HepG2 (cell line): ENCODE measurements around the gene PPP1R3F. TPM values are rescaled to one million over a fixed set of nuclear protein-coding genes. Genes with fewer than 3 reads are reported as not detected.

Source experiments
- ATAC-seq: fragments of 200-7000 bp; cut with Tn5 transposase; 3 replicates; pipeline ENCODE4 v1.9.1; 2020; ENCODE audit warnings: mild to moderate bottlenecking, moderate library complexity
- BruUV-seq: library from RNA; stranded (reverse); fragments of 400-500 nt; replicated peaks from 2 replicates; lab custom pipeline; 2021; lab: Mats Ljungman, UMichigan
- CTCF ChIA-PET: fragments of 300-600 bp; formaldehyde crosslinking; extraction: SDS; loops from one replicate; lab custom pipeline; 2021; ENCODE audit warnings: low total read pairs, inconsistent platforms, low intra/inter-chr PET ratio; lab: Yijun Ruan, JAX
- POLR2A ChIA-PET: fragments of 350-600 bp; sonication (Branson Sonifier 250); formaldehyde crosslinking; loops from one replicate; lab custom pipeline; 2020; ENCODE audit warnings: antibody characterized with exemption, inconsistent platforms; lab: Yijun Ruan, JAX
- DNase-seq: peaks from one replicate; pipeline ENCODE4 v3.0.0-alpha.2; 2015; ENCODE audit warnings: low spot score
- FAIRE-seq: peaks from 3 replicates; lab custom pipeline; 2011; peaks lifted over from hg19 to GRCh38; lab: Jason Lieb, UNC
- H2AFZ ChIP-seq: one replicate; pipeline ENCODE4 v1.6.1; 2011; ENCODE audit warnings: low read length, inconsistent platforms
- H3K27ac ChIP-seq: fragments of 300-600 bp; 3 replicates; pipeline ENCODE4 v1.8.0; 2011; ENCODE audit warnings: mixed run types, mild to moderate bottlenecking, mixed read lengths, low read length, inconsistent platforms; ENCODE audit not compliant: insufficient read depth; ENCODE audit errors: extremely low read length
- H3K27me3 ChIP-seq, 2 experiments: fragments of 200-600 bp in 1 of 2; 2 replicates in 1 of 2; 3 replicates in 1 of 2; pipeline versions ENCODE4 v1.6.0 to v1.8.0; 2011; ENCODE audit warnings: low read length in 2 of 2, mild to moderate bottlenecking in 2 of 2, moderate library complexity in 2 of 2, inconsistent platforms in 1 of 2; ENCODE audit not compliant: insufficient read depth in 2 of 2, control insufficient read depth in 1 of 2
- H3K36me3 ChIP-seq, 2 experiments: fragments of 200-600 bp in 1 of 2; replicated peaks in 1 of 2; 2 replicates in 1 of 2; 3 replicates in 1 of 2; pipeline versions ENCODE4 v1.5.1 to v1.8.0; 2011; ENCODE audit warnings: low read length in 2 of 2, inconsistent platforms in 1 of 2; ENCODE audit not compliant: insufficient read depth in 2 of 2, control insufficient read depth in 1 of 2
- H3K4me1 ChIP-seq: 2 replicates; pipeline ENCODE4 v1.5.1; 2012; ENCODE audit warnings: low read length, inconsistent platforms; ENCODE audit not compliant: insufficient read depth
- H3K4me2 ChIP-seq: 2 replicates; pipeline ENCODE4 v1.6.0; 2011; ENCODE audit warnings: low read depth, low read length, inconsistent platforms
- H3K4me3 ChIP-seq, 3 experiments: fragments of 200-600 bp in 1 of 3; sonication (generic), shearing (Covaris generic) in 1 of 3; replicated peaks in 1 of 3; 2 replicates each; pipeline ENCODE4 v1.5.1; 2011 to 2016; ENCODE audit warnings: low read length in 3 of 3, inconsistent platforms in 2 of 3, low read depth in 2 of 3, mild to moderate bottlenecking in 2 of 3, control low read depth in 1 of 3, mixed read lengths in 1 of 3; ENCODE audit not compliant: insufficient read depth in 1 of 3
- H3K79me2 ChIP-seq: one replicate; pipeline ENCODE4 v1.6.1; 2011; ENCODE audit warnings: low read length, inconsistent platforms; ENCODE audit not compliant: insufficient read depth
- H3K9ac ChIP-seq: 2 replicates; pipeline ENCODE4 v1.6.0; 2011; ENCODE audit warnings: mild to moderate bottlenecking, low read depth, low read length, inconsistent platforms; ENCODE audit not compliant: insufficient read depth
- H3K9me3 ChIP-seq: 2 replicates; pipeline ENCODE4 v1.5.1; 2012; ENCODE audit warnings: mild to moderate bottlenecking, low read length
- H4K20me1 ChIP-seq: 2 replicates; pipeline ENCODE4 v1.6.0; 2011; ENCODE audit warnings: inconsistent platforms, mild to moderate bottlenecking, low read length, moderate library complexity; ENCODE audit not compliant: insufficient read depth
- ARID4A ChIP-seq: sonication (generic); formaldehyde crosslinking; IDR thresholded peaks from 2 replicates; pipeline ENCODE4 v1.5.0; 2020; ENCODE audit warnings: mild to moderate bottlenecking, missing genetic modification reagents, borderline replicate concordance
- GFI1 ChIP-seq: sonication (generic); formaldehyde crosslinking; IDR thresholded peaks from 2 replicates; pipeline ENCODE4 v1.5.0; 2020; ENCODE audit warnings: missing genetic modification reagents, mild to moderate bottlenecking, borderline replicate concordance
- GLI4 ChIP-seq: sonication (generic); formaldehyde crosslinking; IDR thresholded peaks from 2 replicates; pipeline ENCODE4 v1.5.1; 2020; ENCODE audit warnings: missing genetic modification reagents, mild to moderate bottlenecking, moderate library complexity, borderline replicate concordance
- KLF6 ChIP-seq: IDR thresholded peaks from 2 replicates; pipeline ENCODE4 v1.8.0; 2016; ENCODE audit warnings: missing biosample characterization, missing genetic modification reagents
- NFYB ChIP-seq: sonication (generic); formaldehyde crosslinking; IDR thresholded peaks from 2 replicates; pipeline ENCODE4 v1.4.0; 2020; ENCODE audit warnings: missing genetic modification reagents
- ONECUT2 ChIP-seq: sonication (generic); formaldehyde crosslinking; IDR thresholded peaks from 2 replicates; pipeline ENCODE4 v1.4.0; 2020; ENCODE audit warnings: missing genetic modification reagents
- PRMT3 ChIP-seq: sonication (generic); formaldehyde crosslinking; IDR thresholded peaks from 2 replicates; pipeline ENCODE4 v1.8.1; 2022; ENCODE audit warnings: low read depth, mild to moderate bottlenecking, moderate library complexity, missing genetic modification reagents, borderline replicate concordance
- SOX5 ChIP-seq: IDR thresholded peaks from 2 replicates; pipeline ENCODE4 v1.6.1; 2016; ENCODE audit warnings: borderline replicate concordance
- TEAD3 ChIP-seq: optimal IDR thresholded peaks from 2 replicates; pipeline ENCODE3; 2016; ENCODE audit warnings: borderline replicate concordance
- TOE1 ChIP-seq: sonication (generic); formaldehyde crosslinking; IDR thresholded peaks from 2 replicates; pipeline ENCODE4 v1.4.0; 2020; ENCODE audit warnings: mild to moderate bottlenecking, missing genetic modification reagents
- U2AF2 ChIP-seq: fragments of 200-400 bp; formaldehyde crosslinking; IDR thresholded peaks from 2 replicates; pipeline ENCODE4 v1.6.1; 2017; ENCODE audit warnings: low read depth, mild to moderate bottlenecking, low read length
- ZNF264 ChIP-seq: sonication (generic); formaldehyde crosslinking; IDR thresholded peaks from 2 replicates; pipeline ENCODE4 v1.4.0; 2020; ENCODE audit warnings: missing genetic modification reagents
- WGBS: methylation state at CpG from one replicate; pipeline ENCODE4 v1.1.6; 2017; ENCODE audit warnings: low lambda C conversion rate; 5-methylcytosine and 5-hydroxymethylcytosine counted together
- in situ Hi-C: cut with HindIII; loops from 2 replicates; pipeline ENCODE4 v1.10.0; 2017; ENCODE audit warnings: low pct_unique_long_range_greater_than_20kb; ENCODE audit not compliant: extremely low pct_ligation_motif_present
- intact Hi-C: fragments of 100-400 bp; cut with micrococcal nuclease; formaldehyde crosslinking; loops from one replicate; pipeline ENCODE4 v1.10.0; 2022; ENCODE audit not compliant: unreplicated experiment
- polyA plus RNA-seq, 8 experiments: library from polyadenylated mRNA; depleted of rRNA in 3 of 8; stranded (reverse) in 7 of 8; unstranded in 1 of 8; fragments of >200 nt; fragmentation: Illumina TruSeq in 4 of 8; extraction: Trizol in 4 of 8; gene quantifications; 2 replicates each; pipeline versions ENCODE4 v1.2.1 to v1.2.3, GENCODE V29; 2011 to 2016; ENCODE audit warnings: low read depth in 4 of 8, missing spikeins in 1 of 8, mixed read lengths in 1 of 8; ENCODE audit not compliant: insufficient read depth in 1 of 8
- total RNA-seq, 5 experiments: library from RNA; depleted of rRNA; stranded (reverse); fragments of >200 nt; fragmentation: Illumina TruSeq; extraction: Trizol; gene quantifications; 2 replicates each; pipeline ENCODE4 v1.2.3, GENCODE V29; 2016; ENCODE audit warnings: low read depth in 1 of 5
- TF ChIP-seq, protein P1 (sequence below): sonication (generic); formaldehyde crosslinking; IDR thresholded peaks from 2 replicates; pipeline ENCODE4 v1.5.0; 2020; ENCODE audit warnings: mild to moderate bottlenecking, missing genetic modification reagents, moderate library complexity
- TF ChIP-seq, protein P2 (sequence below): sonication (generic); formaldehyde crosslinking; IDR thresholded peaks from 2 replicates; pipeline ENCODE4 v1.4.0; 2020; ENCODE audit warnings: missing genetic modification reagents; ENCODE audit errors: not compliant biosample characterization

The PPP1R3F gene
- total and polyA plus RNA-seq, 2 of the 13 experiments (the other 11 are each of a cell fraction or from before 2014, with no cell fraction given) = 0.82 to 0.84 TPM

DNA sequence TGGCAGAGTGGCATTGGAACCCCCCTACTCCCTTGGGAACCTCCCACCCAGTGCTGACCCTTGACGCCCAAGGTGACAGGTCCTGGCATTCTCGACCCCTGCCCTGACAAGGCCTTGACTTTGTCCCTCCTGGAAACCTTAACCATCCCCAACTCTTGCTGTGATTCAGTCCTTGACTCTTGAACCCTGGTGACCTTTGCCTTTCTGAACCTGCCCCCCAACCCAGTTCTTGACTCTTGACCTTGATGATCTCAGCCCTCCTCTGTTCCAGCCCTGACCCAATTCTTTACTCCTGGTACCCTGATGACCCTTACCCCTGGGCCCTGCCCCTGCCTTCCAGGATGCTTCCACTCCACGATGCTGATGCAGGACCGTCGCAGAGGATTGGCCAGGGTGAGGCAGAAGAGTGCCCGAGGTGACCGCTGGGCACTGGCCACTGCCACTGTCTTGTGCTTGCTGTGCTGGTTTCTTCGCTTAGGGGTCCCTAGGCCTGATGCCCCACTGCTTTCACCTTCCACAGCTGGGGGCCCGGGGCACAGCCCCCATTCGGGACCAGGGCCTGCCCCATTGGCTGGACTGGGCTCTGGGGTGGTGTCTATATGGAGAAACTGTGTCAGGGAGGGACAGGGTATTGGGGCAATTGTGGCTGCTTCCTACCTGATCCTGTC, 38.1 kb upstream of the PPP1R3F start:
- intact Hi-C loops (no loop called here), in situ Hi-C loops (no loop called here)
- Histone ChIP-seq H3K4me2 (peak overlapping the region; percentile 66; the same call in 1 of the 2 replicates), H3K9ac (no peak overlapping the region), H3K36me3 (no peaks in the 10 kb centered on the region), H4K20me1 (no peaks in the 10 kb centered on the region), H2AFZ (no peak overlapping the region), H3K4me3 (peak overlapping the region in 1 of 3 experiments; percentile 60; a peak in 1 of 6 replicates), H3K79me2 (no peaks in the 10 kb centered on the region), H3K4me1 (peaks cover 4% of the 10 kb centered on the region; the same call in 1 of the 2 replicates), H3K27me3 (no peaks in the 10 kb centered on the region), H3K27ac (no peak overlapping the region), H3K9me3 (no peaks in the 10 kb centered on the region)
- no peak for ATAC-seq
- TF ChIP-seq ZNF264 (CRISPR knock-in tag) (no peak), GLI4 (CRISPR knock-in tag) (no peak), U2AF2 (no peak), GFI1 (CRISPR knock-in tag) (no peak), NFYB (CRISPR knock-in tag) (no peak), ARID4A (CRISPR knock-in tag) (no peak), PRMT3 (no peak), ONECUT2 (CRISPR knock-in tag) (no peak), TEAD3 (CRISPR knock-in tag) (no peak), SOX5 (CRISPR knock-in tag) (no peak), KLF6 (CRISPR knock-in tag) (no peak), TOE1 (CRISPR knock-in tag) (no peak)
- TF ChIP-seq, protein P1, sequence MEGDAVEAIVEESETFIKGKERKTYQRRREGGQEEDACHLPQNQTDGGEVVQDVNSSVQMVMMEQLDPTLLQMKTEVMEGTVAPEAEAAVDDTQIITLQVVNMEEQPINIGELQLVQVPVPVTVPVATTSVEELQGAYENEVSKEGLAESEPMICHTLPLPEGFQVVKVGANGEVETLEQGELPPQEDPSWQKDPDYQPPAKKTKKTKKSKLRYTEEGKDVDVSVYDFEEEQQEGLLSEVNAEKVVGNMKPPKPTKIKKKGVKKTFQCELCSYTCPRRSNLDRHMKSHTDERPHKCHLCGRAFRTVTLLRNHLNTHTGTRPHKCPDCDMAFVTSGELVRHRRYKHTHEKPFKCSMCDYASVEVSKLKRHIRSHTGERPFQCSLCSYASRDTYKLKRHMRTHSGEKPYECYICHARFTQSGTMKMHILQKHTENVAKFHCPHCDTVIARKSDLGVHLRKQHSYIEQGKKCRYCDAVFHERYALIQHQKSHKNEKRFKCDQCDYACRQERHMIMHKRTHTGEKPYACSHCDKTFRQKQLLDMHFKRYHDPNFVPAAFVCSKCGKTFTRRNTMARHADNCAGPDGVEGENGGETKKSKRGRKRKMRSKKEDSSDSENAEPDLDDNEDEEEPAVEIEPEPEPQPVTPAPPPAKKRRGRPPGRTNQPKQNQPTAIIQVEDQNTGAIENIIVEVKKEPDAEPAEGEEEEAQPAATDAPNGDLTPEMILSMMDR (CRISPR knock-in tag) = no peak
- TF ChIP-seq, protein P2, sequence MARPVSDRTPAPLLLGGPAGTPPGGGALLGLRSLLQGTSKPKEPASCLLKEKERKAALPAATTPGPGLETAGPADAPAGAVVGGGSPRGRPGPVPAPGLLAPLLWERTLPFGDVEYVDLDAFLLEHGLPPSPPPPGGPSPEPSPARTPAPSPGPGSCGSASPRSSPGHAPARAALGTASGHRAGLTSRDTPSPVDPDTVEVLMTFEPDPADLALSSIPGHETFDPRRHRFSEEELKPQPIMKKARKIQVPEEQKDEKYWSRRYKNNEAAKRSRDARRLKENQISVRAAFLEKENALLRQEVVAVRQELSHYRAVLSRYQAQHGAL (CRISPR knock-in tag) = no peak
- WGBS = 91% methylated on average over 6 of the region's 10 CpGs
- BruUV-seq = no TSS peak
- DNase-seq = no peak
- CTCF ChIA-PET = no interaction called here
- FAIRE-seq = no peak
- POLR2A ChIA-PET = interaction anchor here (2.1 kb wide), 1 partner anchor 41 kb away, joined by 8 read pairs; no protein-coding TSS in a partner anchor
